Trophoblast cell (in vitro differentiated cells and primary cell): Measurements from ENCODE around the gene PAQR3.
A peak's percentile ranks its signal among the peaks of the same experiment; 100 is the strongest.
"Not testable (repeated sequence)": the region's sequence is repeated elsewhere in the genome, so short reads cannot be mapped to it uniquely, and the experiment has no call there.

ENCODE experiments used
- DNase-seq, 2 donors: peaks; one replicate each; pipeline ENCODE4 v3.0.0-alpha.2; 2016
- H2AFZ ChIP-seq: 2 replicates; pipeline ENCODE4 v1.6.1; 2013; ENCODE audit warnings: low read length, moderate library complexity, mild to moderate bottlenecking; ENCODE audit not compliant: insufficient read depth, poor library complexity
- H2AK5ac ChIP-seq: 2 replicates; pipeline ENCODE4 v1.6.1; 2013; ENCODE audit warnings: mild to moderate bottlenecking, low read length
- H2BK120ac ChIP-seq: 2 replicates; pipeline ENCODE4 v1.6.1; 2013; ENCODE audit warnings: low read length, mild to moderate bottlenecking, moderate library complexity; ENCODE audit not compliant: insufficient read depth, poor library complexity
- H2BK12ac ChIP-seq: 2 replicates; pipeline ENCODE4 v1.6.1; 2013; ENCODE audit warnings: mild to moderate bottlenecking, low read length, moderate library complexity
- H2BK5ac ChIP-seq: 2 replicates; pipeline ENCODE4 v1.6.1; 2013; ENCODE audit warnings: low read length, low read depth, moderate library complexity, mild to moderate bottlenecking; ENCODE audit not compliant: poor library complexity
- H3K14ac ChIP-seq: 2 replicates; pipeline ENCODE4 v1.6.1; 2013; ENCODE audit warnings: mild to moderate bottlenecking, low read length
- H3K18ac ChIP-seq: 2 replicates; pipeline ENCODE4 v1.6.1; 2013; ENCODE audit warnings: mild to moderate bottlenecking, low read length
- H3K23ac ChIP-seq: 2 replicates; pipeline ENCODE4 v1.6.1; 2013; ENCODE audit warnings: low read length
- H3K27ac ChIP-seq: 2 replicates; pipeline ENCODE4 v1.5.1; 2013; ENCODE audit warnings: low read depth, mild to moderate bottlenecking, inconsistent platforms, low read length, moderate library complexity
- H3K27me3 ChIP-seq: 2 replicates; pipeline ENCODE4 v1.6.1; 2013; ENCODE audit warnings: inconsistent platforms, mild to moderate bottlenecking, low read length, moderate library complexity; ENCODE audit not compliant: insufficient read depth
- H3K36me3 ChIP-seq, 2 experiments: 1 replicate in 1 of 2; 2 replicates in 1 of 2; pipeline ENCODE4 v1.6.1; 2013; ENCODE audit warnings: low read length in 2 of 2, mild to moderate bottlenecking in 2 of 2, moderate library complexity in 1 of 2; ENCODE audit not compliant: insufficient read depth in 2 of 2, control insufficient read depth in 1 of 2
- H3K4ac ChIP-seq: 2 replicates; pipeline ENCODE4 v1.6.1; 2013; ENCODE audit warnings: low read depth, mild to moderate bottlenecking, low read length, moderate library complexity
- H3K4me1 ChIP-seq, 2 experiments: 1 replicate in 1 of 2; 2 replicates in 1 of 2; pipeline ENCODE4 v1.6.1; 2013; ENCODE audit warnings: low read length in 2 of 2, mild to moderate bottlenecking in 2 of 2, moderate library complexity in 1 of 2; ENCODE audit not compliant: insufficient read depth in 2 of 2, control insufficient read depth in 1 of 2
- H3K4me2 ChIP-seq: 2 replicates; pipeline ENCODE4 v1.6.1; 2013; ENCODE audit warnings: inconsistent platforms, mild to moderate bottlenecking, low read length, moderate library complexity
- H3K4me3 ChIP-seq: 2 replicates; pipeline ENCODE4 v1.5.1; 2013; ENCODE audit warnings: mild to moderate bottlenecking, low read depth, low read length, inconsistent platforms
- H3K79me1 ChIP-seq: one replicate; pipeline ENCODE4 v1.6.1; 2013; ENCODE audit warnings: low read length
- H3K79me2 ChIP-seq: 2 replicates; pipeline ENCODE4 v1.6.1; 2013; ENCODE audit warnings: low read length, mild to moderate bottlenecking; ENCODE audit not compliant: control insufficient read depth, insufficient read depth, poor library complexity
- H3K9ac ChIP-seq: 2 replicates; pipeline ENCODE4 v1.6.1; 2013; ENCODE audit warnings: mild to moderate bottlenecking, low read length
- H3K9me3 ChIP-seq: 2 replicates; pipeline ENCODE4 v1.6.1; 2013; ENCODE audit warnings: low read depth, mild to moderate bottlenecking, control low read depth, inconsistent platforms, low read length; ENCODE audit not compliant: insufficient read depth
- H4K12ac ChIP-seq: 2 replicates; pipeline ENCODE4 v1.6.1; 2013; ENCODE audit warnings: low read depth, mild to moderate bottlenecking, low read length, moderate library complexity
- H4K8ac ChIP-seq: 2 replicates; pipeline ENCODE4 v1.6.1; 2013; ENCODE audit warnings: low read depth, mild to moderate bottlenecking, low read length, moderate library complexity
- H4K91ac ChIP-seq: one replicate; pipeline ENCODE4 v1.6.1; 2013; ENCODE audit warnings: low read depth, mild to moderate bottlenecking, low read length, moderate library complexity
- WGBS: extraction: QIAGEN DNeasy Blood & Tissue Kit; methylation state at CpG from one replicate; pipeline ENCODE4 v1.1.7; 2013; ENCODE audit warnings: missing lambda C conversion rate; ENCODE audit not compliant: insufficient read length, insufficient coverage; ENCODE audit errors: extremely low coverage; 5-methylcytosine and 5-hydroxymethylcytosine counted together

PAQR3 gene

DNA sequence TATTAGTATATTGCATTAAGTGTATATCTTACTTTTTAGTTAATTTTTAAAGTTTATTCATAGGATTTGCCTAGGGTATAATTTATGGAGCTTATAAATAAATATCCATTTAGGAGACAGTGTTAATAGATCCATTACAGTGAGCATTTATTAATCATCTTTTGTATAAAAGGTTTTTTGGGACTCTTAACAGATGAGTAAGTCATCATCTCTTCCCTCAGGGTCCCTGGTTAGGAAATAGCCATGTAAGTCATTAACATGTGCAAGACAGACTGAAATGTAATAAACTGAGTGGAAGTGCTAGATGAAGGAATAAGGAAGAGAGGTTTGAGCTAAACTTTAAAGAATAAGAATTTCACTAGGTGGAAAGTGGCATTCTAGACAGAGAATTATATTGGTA, 69.2 kb downstream of the PAQR3 start:
- Histone ChIP-seq H2AK5ac (no peak overlapping the region), H3K4me1 (no peaks in the 10 kb centered on the region), H2BK120ac (no peak overlapping the region), H3K79me2 (no peaks in the 10 kb centered on the region), H3K79me1 (no peaks in the 10 kb centered on the region), H2AFZ (no peak overlapping the region), H3K9ac (no peak overlapping the region), H3K18ac (no peak overlapping the region), H2BK12ac (no peak overlapping the region), H3K4me2 (no peak overlapping the region), H4K12ac (no peak overlapping the region), H3K23ac (no peak overlapping the region), H3K4ac (no peak overlapping the region), H3K27ac (no peak overlapping the region), H3K27me3 (no peaks in the 10 kb centered on the region), H3K9me3 (peaks cover 1% of the 10 kb centered on the region), H4K91ac (no peak overlapping the region), H2BK5ac (no peak overlapping the region), H3K4me3 (no peak overlapping the region), H3K14ac (no peak overlapping the region), H3K36me3 (peaks cover 8 to 9% of the 10 kb centered on the region in 2 experiments), H4K8ac (no peak overlapping the region)
- DNase-seq, result no peak

- not testable (repeated sequence) for H3K27ac ChIP-seq, DNase-seq, H2AK5ac ChIP-seq, H4K91ac ChIP-seq, H3K18ac ChIP-seq, H2BK120ac ChIP-seq, H3K27me3 ChIP-seq, H3K23ac ChIP-seq, H3K9ac ChIP-seq, H3K36me3 ChIP-seq, H3K4ac ChIP-seq, H3K4me3 ChIP-seq, H3K79me2 ChIP-seq, H2BK5ac ChIP-seq, H2BK12ac ChIP-seq, H4K8ac ChIP-seq, H3K4me1 ChIP-seq, H4K12ac ChIP-seq, H3K9me3 ChIP-seq, H2AFZ ChIP-seq, H3K14ac ChIP-seq, H3K79me1 ChIP-seq, H3K4me2 ChIP-seq
- WGBS, result no CpG with 5 or more reads among the region's 5 CpGs
Measured at GRCh38 chr4:78868712-78869111, 70.5 kb downstream of the PAQR3 start.

DNA sequence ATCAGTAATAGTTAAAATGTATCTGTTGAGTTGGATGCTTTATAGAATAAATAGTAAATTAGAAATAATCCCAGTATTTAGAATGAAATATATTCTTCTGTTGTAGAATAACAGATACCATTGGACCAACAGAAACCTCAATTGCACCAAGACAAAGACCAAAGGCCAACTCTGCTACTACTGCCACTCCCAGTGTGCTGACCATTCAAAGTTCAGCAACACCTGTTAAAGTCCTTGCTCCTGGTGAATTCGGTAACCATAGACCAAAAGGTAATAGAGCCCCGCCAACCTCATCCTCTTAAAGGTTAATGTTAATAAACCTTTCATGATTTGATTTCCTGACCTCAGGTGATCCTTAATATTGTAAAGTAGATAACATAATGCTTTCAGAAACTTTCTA, 73.8 kb downstream of the PAQR3 start:
- no peaks in the 10 kb centered on the region for H3K36me3 ChIP-seq
- H2BK120ac ChIP-seq, result no peak overlapping the region
- H3K4me2 ChIP-seq, result no peak overlapping the region
- H3K23ac ChIP-seq, result no peak overlapping the region
- no peak overlapping the region for H4K12ac ChIP-seq
- H3K79me1 ChIP-seq, result no peaks in the 10 kb centered on the region
- WGBS, result no CpG with 5 or more reads among the region's 2 CpGs
- no peaks in the 10 kb centered on the region for H3K9me3 ChIP-seq
- no peaks in the 10 kb centered on the region for H3K79me2 ChIP-seq
- H3K27me3 ChIP-seq, result no peaks in the 10 kb centered on the region
- H3K9ac ChIP-seq, result no peak overlapping the region
- no peak overlapping the region for H3K27ac ChIP-seq
- no peak overlapping the region for H3K4ac ChIP-seq
- no peak overlapping the region for H4K8ac ChIP-seq
- H2AFZ ChIP-seq, result no peak overlapping the region
- no peak overlapping the region for H2AK5ac ChIP-seq
- no peak overlapping the region for H4K91ac ChIP-seq
- no peaks in the 10 kb centered on the region for H3K4me1 ChIP-seq
- H3K18ac ChIP-seq, result no peak overlapping the region
- no peak for DNase-seq
- H2BK5ac ChIP-seq, result no peak overlapping the region
- no peak overlapping the region for H3K14ac ChIP-seq
- no peak overlapping the region for H2BK12ac ChIP-seq
- no peak overlapping the region for H3K4me3 ChIP-seq

- H3K18ac ChIP-seq, result no peak overlapping the region
- H4K8ac ChIP-seq, result no peak overlapping the region
- H2BK120ac ChIP-seq, result no peak overlapping the region
- H3K79me1 ChIP-seq, result no peaks in the 10 kb centered on the region
- H3K36me3 ChIP-seq, result no peaks in the 10 kb centered on the region
- no peak overlapping the region for H4K91ac ChIP-seq
- no peak overlapping the region for H3K14ac ChIP-seq
- DNase-seq, result peak; percentile 44 to 89
- no peak overlapping the region for H3K4ac ChIP-seq
- no peak overlapping the region for H3K9ac ChIP-seq
- no peak overlapping the region for H4K12ac ChIP-seq
- no peaks in the 10 kb centered on the region for H3K27me3 ChIP-seq
- no peak overlapping the region for H2AK5ac ChIP-seq
- H3K9me3 ChIP-seq, result no peaks in the 10 kb centered on the region
- H2AFZ ChIP-seq, result no peak overlapping the region
- no peak overlapping the region for H3K4me2 ChIP-seq
- H3K4me1 ChIP-seq, result no peaks in the 10 kb centered on the region
- H3K23ac ChIP-seq, result no peak overlapping the region
- no peak overlapping the region for H3K27ac ChIP-seq
- WGBS, result no CpG with 5 or more reads among the region's 3 CpGs
- H2BK5ac ChIP-seq, result no peak overlapping the region
- H3K4me3 ChIP-seq, result no peak overlapping the region
- H2BK12ac ChIP-seq, result no peak overlapping the region
- H3K79me2 ChIP-seq, result no peaks in the 10 kb centered on the region
Measured at GRCh38 chr4:78864405-78865024, 74.7 kb downstream of the PAQR3 start.
